SK-N-SH (cell line): ENCODE data around the gene BTBD6. TPM values are rescaled to one million over a fixed set of nuclear protein-coding genes. Genes with fewer than 3 reads are reported as not detected.

Experiments
- CTCF ChIA-PET: fragments of 300-600, 350-600 bp; formaldehyde crosslinking; extraction: SDS; loops from one replicate; lab custom pipeline; 2021; lab: Yijun Ruan, JAX
- POLR2A ChIA-PET: fragments of 350-600 bp; sonication (Branson Sonifier 250); formaldehyde crosslinking; extraction: SDS; loops from one replicate; lab custom pipeline; 2020; ENCODE audit warnings: antibody characterized with exemption, inconsistent platforms; lab: Yijun Ruan, JAX
- DNase-seq: peaks from one replicate; pipeline ENCODE4 v3.0.0; 2012
- H2AFZ ChIP-seq: fragments of 200-600 bp; sonication (generic); 2 replicates; pipeline ENCODE4 v1.8.1; 2016; ENCODE audit warnings: antibody characterized with exemption, mild to moderate bottlenecking, low read depth
- H3F3A ChIP-seq: fragments of 200-600 bp; sonication (generic); replicated peaks from 2 replicates; pipeline ENCODE3; 2016; ENCODE audit warnings: antibody characterized with exemption, mild to moderate bottlenecking; ENCODE audit not compliant: insufficient read depth
- H3K27ac ChIP-seq, 2 experiments: fragments of 200-500 bp in 1 of 2; fragments of 200-600 bp in 1 of 2; sonication (Bioruptor generic) in 1 of 2; sonication (generic), shearing (Covaris generic) in 1 of 2; 2 replicates each; pipeline versions ENCODE4 v1.5.1 to v1.6.1; 2014 to 2016; ENCODE audit warnings: low read depth in 2 of 2, inconsistent platforms in 1 of 2, low read length in 1 of 2, mild to moderate bottlenecking in 1 of 2, mixed read lengths in 1 of 2
- H3K27me3 ChIP-seq: fragments of 200-600 bp; sonication (generic), shearing (Covaris generic); 2 replicates; pipeline ENCODE4 v1.6.1; 2016; ENCODE audit warnings: mixed run types; ENCODE audit not compliant: insufficient read depth
- H3K36me3 ChIP-seq, 2 experiments: fragments of 200-500 bp in 1 of 2; fragments of 200-600 bp in 1 of 2; sonication (Bioruptor generic) in 1 of 2; sonication (generic) in 1 of 2; replicated peaks in 1 of 2; 2 replicates each; pipeline versions ENCODE3 to v1.5.1; 2014 to 2016; ENCODE audit warnings: low read length in 1 of 2, mild to moderate bottlenecking in 1 of 2; ENCODE audit not compliant: insufficient read depth in 2 of 2, control insufficient read depth in 1 of 2
- H3K4me1 ChIP-seq, 2 experiments: fragments of 200-500 bp in 1 of 2; fragments of 200-600 bp in 1 of 2; sonication (Bioruptor generic) in 1 of 2; sonication (generic), shearing (Covaris generic) in 1 of 2; 2 replicates each; pipeline versions ENCODE4 v1.5.1 to v1.6.1; 2014 to 2016; ENCODE audit warnings: low read depth in 1 of 2, low read length in 1 of 2, mixed run types in 1 of 2; ENCODE audit not compliant: insufficient read depth in 2 of 2, control insufficient read depth in 1 of 2
- H3K4me2 ChIP-seq: fragments of 200-600 bp; sonication (generic), shearing (Covaris generic); 2 replicates; pipeline ENCODE4 v1.6.1; 2017; ENCODE audit warnings: mixed run types
- H3K4me3 ChIP-seq, 2 experiments: fragments of 200-500 bp in 1 of 2; fragments of 200-600 bp in 1 of 2; sonication (Bioruptor generic) in 1 of 2; sonication (generic), shearing (Covaris generic) in 1 of 2; 2 replicates each; pipeline versions ENCODE4 v1.5.1 to v1.8.1; 2014 to 2016; ENCODE audit warnings: low read depth in 2 of 2, inconsistent platforms in 1 of 2, low read length in 1 of 2, mild to moderate bottlenecking in 1 of 2, mixed read lengths in 1 of 2, moderate library complexity in 1 of 2
- H3K79me2 ChIP-seq: fragments of 200-600 bp; sonication (generic); 2 replicates; pipeline ENCODE4 v1.8.1; 2017; ENCODE audit warnings: mild to moderate bottlenecking; ENCODE audit not compliant: insufficient read depth
- H3K9ac ChIP-seq: fragments of 200-600 bp; sonication (generic); 2 replicates; pipeline ENCODE4 v1.6.1; 2017; ENCODE audit warnings: mixed run types
- H3K9me2 ChIP-seq: fragments of 200-600 bp; sonication (generic); 2 replicates; pipeline ENCODE4 v1.6.1; 2017; ENCODE audit warnings: mixed run types
- H3K9me3 ChIP-seq: fragments of 200-600 bp; sonication (generic); 2 replicates; pipeline ENCODE4 v1.6.1; 2017; ENCODE audit warnings: mixed run types, mild to moderate bottlenecking, moderate library complexity
- H4K20me1 ChIP-seq: fragments of 200-600 bp; sonication (generic); 2 replicates; pipeline ENCODE4 v1.6.1; 2017; ENCODE audit warnings: mild to moderate bottlenecking, mixed run types; ENCODE audit not compliant: insufficient read depth
- CHD2 ChIP-seq: fragments of 150-350 bp; IDR thresholded peaks from 2 replicates; pipeline ENCODE4 v1.6.1; 2018; ENCODE audit warnings: low read length; ENCODE audit not compliant: partially characterized antibody
- ELF1 ChIP-seq: IDR thresholded peaks from 2 replicates; pipeline ENCODE4 v1.4.0; 2012
- EP300 ChIP-seq, 2 experiments: IDR thresholded peaks; 2 replicates each; pipeline versions ENCODE4 v1.4.0 to v1.6.1; 2012; ENCODE audit warnings: borderline replicate concordance in 1 of 2, low read depth in 1 of 2, low read length in 1 of 2
- EZH2phosphoT487 ChIP-seq: fragments of 200-600 bp; sonication (generic); IDR thresholded peaks from 2 replicates; pipeline ENCODE4 v1.6.1; 2017; ENCODE audit warnings: low read depth, mixed run types, mild to moderate bottlenecking, antibody characterized with exemption, moderate library complexity, borderline replicate concordance
- MEF2A ChIP-seq: IDR thresholded peaks from 2 replicates; pipeline ENCODE4 v1.4.0; 2012; ENCODE audit warnings: low read depth, borderline replicate concordance
- MXI1 ChIP-seq: IDR thresholded peaks from 2 replicates; pipeline ENCODE4 v1.6.1; 2012; ENCODE audit warnings: mild to moderate bottlenecking, low read depth, low read length, improper control_type of control experiment
- POLR2AphosphoS5 ChIP-seq: IDR thresholded peaks from 2 replicates; pipeline ENCODE4 v1.6.1; 2012; ENCODE audit warnings: low read depth, low read length
- RXRA ChIP-seq: IDR thresholded peaks from 2 replicates; pipeline ENCODE4 v1.4.0; 2012; ENCODE audit warnings: low read depth, mild to moderate bottlenecking, borderline replicate concordance
- TCF12 ChIP-seq: IDR thresholded peaks from 2 replicates; pipeline ENCODE4 v1.4.0; 2012
- YY1 ChIP-seq: IDR thresholded peaks from 2 replicates; pipeline ENCODE4 v1.4.0; 2012; ENCODE audit warnings: low read depth, mild to moderate bottlenecking
- WGBS: methylation state at CpG from one replicate; pipeline ENCODE4 v1.1.6; 2017; ENCODE audit warnings: low lambda C conversion rate; 5-methylcytosine and 5-hydroxymethylcytosine counted together
- polyA plus RNA-seq, 3 experiments: library from polyadenylated mRNA; depleted of rRNA; stranded (reverse); fragments of >200 nt; gene quantifications; 2 replicates each; pipeline ENCODE4 v1.2.3, GENCODE V29; 2012
- TF ChIP-seq, protein P1 (sequence below): IDR thresholded peaks from 2 replicates; pipeline ENCODE4; 2012
- TF ChIP-seq, protein P2 (sequence below): fragments of 150-350 bp; IDR thresholded peaks from 2 replicates; pipeline ENCODE4 v1.6.1; 2016; ENCODE audit warnings: mild to moderate bottlenecking, low read depth, low read length
- TF ChIP-seq, protein P3 (sequence below): IDR thresholded peaks from 2 replicates; pipeline ENCODE4 v1.4.0; 2012; ENCODE audit warnings: low read depth, borderline replicate concordance

The BTBD6 gene
- polyA plus RNA-seq, 1 of the 3 experiments (the other 2 are of a cell fraction) = 20.9 TPM

DNA sequence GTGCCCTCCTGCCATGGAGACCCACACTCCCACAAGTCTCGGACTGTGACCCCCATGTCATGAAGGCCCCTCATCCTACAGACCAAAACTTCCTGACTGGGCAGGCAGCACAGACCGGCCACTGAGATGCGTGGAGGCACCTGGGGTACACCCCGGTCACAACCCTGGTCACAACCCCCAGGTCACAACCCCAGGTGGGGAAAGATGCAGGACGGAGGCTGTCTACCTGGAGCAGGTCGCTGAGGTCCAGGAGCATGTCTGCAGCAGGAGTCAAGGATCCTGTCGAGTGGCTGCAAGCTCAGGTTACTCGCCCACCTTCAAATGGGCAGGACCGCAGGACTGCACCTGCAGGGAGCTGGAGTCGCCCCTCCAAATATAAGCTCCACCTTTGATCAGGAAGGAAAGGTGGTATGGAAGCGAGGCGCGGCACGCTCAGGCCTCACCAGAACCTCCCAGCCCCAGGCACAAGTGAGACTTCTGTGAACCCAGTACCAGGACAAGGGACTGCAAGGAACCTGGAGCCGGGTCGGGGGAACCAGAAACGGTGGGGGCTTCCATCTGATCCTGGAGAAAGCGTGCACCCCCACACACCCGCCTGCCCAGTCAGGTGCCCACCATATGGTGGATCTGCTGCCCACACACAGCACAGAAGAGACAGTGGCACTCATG is 8.1 kb downstream of the BTBD6 start:
- Histone ChIP-seq H3K9me2 (no peaks in the 10 kb centered on the region), H3K4me1 (peaks cover 0 to 4% of the 10 kb centered on the region in 2 experiments; a peak in 1 of 4 replicates), H3K79me2 (no peaks in the 10 kb centered on the region), H3K4me3 (no peak overlapping the region), H4K20me1 (0 out of 2 replicates have a peak, but pooled peaks cover 8% of the 10 kb centered on the region), H3K9me3 (no peaks in the 10 kb centered on the region), H3K27ac (no peak overlapping the region), H3K4me2 (no peak overlapping the region), H2AFZ (no peak overlapping the region), H3K9ac (no peak overlapping the region), H3K36me3 (peaks cover 0 to 26% of the 10 kb centered on the region in 2 experiments), H3K27me3 (no peaks in the 10 kb centered on the region), H3F3A (no peaks in the 10 kb centered on the region)
- no peak for TF ChIP-seq ELF1
- TF ChIP-seq, protein P1, sequence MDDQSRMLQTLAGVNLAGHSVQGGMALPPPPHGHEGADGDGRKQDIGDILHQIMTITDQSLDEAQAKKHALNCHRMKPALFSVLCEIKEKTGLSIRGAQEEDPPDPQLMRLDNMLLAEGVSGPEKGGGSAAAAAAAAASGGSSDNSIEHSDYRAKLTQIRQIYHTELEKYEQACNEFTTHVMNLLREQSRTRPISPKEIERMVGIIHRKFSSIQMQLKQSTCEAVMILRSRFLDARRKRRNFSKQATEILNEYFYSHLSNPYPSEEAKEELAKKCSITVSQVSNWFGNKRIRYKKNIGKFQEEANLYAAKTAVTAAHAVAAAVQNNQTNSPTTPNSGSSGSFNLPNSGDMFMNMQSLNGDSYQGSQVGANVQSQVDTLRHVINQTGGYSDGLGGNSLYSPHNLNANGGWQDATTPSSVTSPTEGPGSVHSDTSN = no peak
- no peak for DNase-seq
- ChIA-PET CTCF (interaction anchor here (1.0 to 1.9 kb wide), 3 partner anchors 10 to 53 kb away, joined by 3 to 9 read pairs (median 6); no protein-coding TSS in a partner anchor), POLR2A (no interaction called here)
- 96% methylated on average over 13 of the region's 19 CpGs for WGBS

DNA sequence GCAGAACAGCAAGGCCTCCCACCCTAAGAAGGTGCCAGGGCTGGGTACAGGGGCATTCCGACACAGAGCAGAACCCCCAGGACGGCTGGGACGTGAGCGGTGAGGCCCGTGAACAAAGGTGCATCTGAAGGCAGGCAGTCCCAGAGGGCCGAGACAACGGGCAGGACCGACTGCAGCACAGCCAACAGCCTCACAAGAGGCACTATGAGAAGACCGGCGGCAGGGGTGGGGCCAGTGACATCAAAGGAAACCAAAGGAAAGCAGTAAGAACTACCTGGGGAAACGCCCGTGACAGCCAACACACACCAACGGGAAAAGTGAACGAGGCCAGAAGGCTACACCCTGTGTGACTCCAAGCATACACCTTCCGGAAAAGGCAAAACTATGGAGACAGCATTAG is 9.1 kb downstream of the BTBD6 start:
- Histone ChIP-seq H4K20me1 (0 out of 2 replicates have a peak, but pooled peaks cover 8% of the 10 kb centered on the region), H3K4me1 (peaks cover 0 to 4% of the 10 kb centered on the region in 2 experiments; a peak in 1 of 4 replicates), H3K9me3 (no peaks in the 10 kb centered on the region), H3K27me3 (no peaks in the 10 kb centered on the region), H3F3A (no peaks in the 10 kb centered on the region), H2AFZ (no peak overlapping the region), H3K4me3 (no peak overlapping the region), H3K27ac (no peak overlapping the region), H3K9ac (no peak overlapping the region), H3K4me2 (no peak overlapping the region), H3K36me3 (peaks cover 0 to 19% of the 10 kb centered on the region in 2 experiments), H3K79me2 (peaks cover under 1% of the 10 kb centered on the region; the same call in 1 of the 2 replicates), H3K9me2 (no peaks in the 10 kb centered on the region)
- TF ChIP-seq POLR2AphosphoS5 = no peak
- TF ChIP-seq, protein P2, sequence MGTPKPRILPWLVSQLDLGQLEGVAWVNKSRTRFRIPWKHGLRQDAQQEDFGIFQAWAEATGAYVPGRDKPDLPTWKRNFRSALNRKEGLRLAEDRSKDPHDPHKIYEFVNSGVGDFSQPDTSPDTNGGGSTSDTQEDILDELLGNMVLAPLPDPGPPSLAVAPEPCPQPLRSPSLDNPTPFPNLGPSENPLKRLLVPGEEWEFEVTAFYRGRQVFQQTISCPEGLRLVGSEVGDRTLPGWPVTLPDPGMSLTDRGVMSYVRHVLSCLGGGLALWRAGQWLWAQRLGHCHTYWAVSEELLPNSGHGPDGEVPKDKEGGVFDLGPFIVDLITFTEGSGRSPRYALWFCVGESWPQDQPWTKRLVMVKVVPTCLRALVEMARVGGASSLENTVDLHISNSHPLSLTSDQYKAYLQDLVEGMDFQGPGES = no peak
- TF ChIP-seq RXRA = no peak
- no peak for TF ChIP-seq EZH2phosphoT487
- no peak for TF ChIP-seq CHD2
- TF ChIP-seq MEF2A = no peak
- no peak for TF ChIP-seq EP300 (IDR thresholded peaks at IDR 0.05; ENCODE audit: borderline replicate concordance in 1 of 2, low read depth in 1 of 2, low read length in 1 of 2)
- no peak for TF ChIP-seq MXI1
- TF ChIP-seq, protein P3, sequence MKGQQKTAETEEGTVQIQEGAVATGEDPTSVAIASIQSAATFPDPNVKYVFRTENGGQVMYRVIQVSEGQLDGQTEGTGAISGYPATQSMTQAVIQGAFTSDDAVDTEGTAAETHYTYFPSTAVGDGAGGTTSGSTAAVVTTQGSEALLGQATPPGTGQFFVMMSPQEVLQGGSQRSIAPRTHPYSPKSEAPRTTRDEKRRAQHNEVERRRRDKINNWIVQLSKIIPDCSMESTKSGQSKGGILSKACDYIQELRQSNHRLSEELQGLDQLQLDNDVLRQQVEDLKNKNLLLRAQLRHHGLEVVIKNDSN = no peak
- TF ChIP-seq YY1 = no peak
- no peak for TF ChIP-seq TCF12
- no peak for DNase-seq
- WGBS = 97% methylated on average over 14 of the region's 15 CpGs
- ChIA-PET CTCF (interaction anchor here (1.3 to 1.9 kb wide), 2 partner anchors 15 to 95 kb away, joined by 4 to 7 read pairs; no protein-coding TSS in a partner anchor), POLR2A (no interaction called here)
